BJ (cell line): ENCODE results near the gene HSF4. TPM values are rescaled to one million over a fixed set of nuclear protein-coding genes. Genes with fewer than 3 reads are reported as not detected.

Experiments
- CTCF ChIA-PET: fragments of 350-600 bp; formaldehyde crosslinking; extraction: SDS; loops from one replicate; lab custom pipeline; 2021; ENCODE audit warnings: antibody characterized with exemption, inconsistent platforms; lab: Yijun Ruan, JAX
- POLR2A ChIA-PET: fragments of 300-600 bp; sonication (Branson Sonifier 250); formaldehyde crosslinking; extraction: SDS; loops from one replicate; lab custom pipeline; 2021; ENCODE audit warnings: antibody characterized with exemption; lab: Charles Lee
- DNase-seq: peaks from one replicate; pipeline ENCODE4 v3.0.0-alpha.2; 2011; ENCODE audit warnings: low read depth
- H3K27me3 ChIP-seq: 2 replicates; pipeline ENCODE4 v1.6.0; 2011; ENCODE audit warnings: low read length; ENCODE audit not compliant: control insufficient read depth, insufficient read depth
- H3K36me3 ChIP-seq: 2 replicates; pipeline ENCODE4 v1.5.1; 2011; ENCODE audit warnings: low read length; ENCODE audit not compliant: control insufficient read depth, insufficient read depth
- H3K4me3 ChIP-seq: 2 replicates; pipeline ENCODE4 v1.5.1; 2011; ENCODE audit warnings: low read depth, mild to moderate bottlenecking, control low read depth, low read length
- CTCF ChIP-seq: IDR thresholded peaks from 2 replicates; pipeline ENCODE4 v1.5.1; 2011; ENCODE audit warnings: low read depth, mild to moderate bottlenecking, control low read depth, inconsistent platforms, low read length, moderate library complexity; ENCODE audit not compliant: insufficient read depth
- polyA plus RNA-seq: library from polyadenylated mRNA; depleted of rRNA; stranded (reverse); fragments of >200 nt; gene quantifications from 2 replicates; pipeline ENCODE4 v1.2.3, GENCODE V29; 2011

The HSF4 gene
- polyA plus RNA-seq, 1 experiment: 4.1 TPM

- POLR2A ChIA-PET: no interaction called here
- DNase-seq: no peak
- CTCF ChIA-PET: no interaction called here
- TF ChIP-seq CTCF: no peak
- no peaks in the 10 kb centered on the region for H3K27me3 ChIP-seq
- peak within 1 kb of the TSS; percentile 69 for H3K4me3 ChIP-seq
- H3K36me3 ChIP-seq: peaks cover 18% of the 10 kb centered on the region
Observed at GRCh38 chr16:67191995-67192681, 27.6 kb downstream of the HSF4 start, which contains the start of gene E2F4. TSS of gene E2F4 (plus strand) at chr16:67192155. CDS start at chr16:67192228, 73 bp downstream.

- no peaks in the 10 kb centered on the region for H3K27me3 ChIP-seq
- CTCF ChIA-PET: interaction anchor here (0.8 kb wide), 1 partner anchor 52 kb away, joined by 3 read pairs; no protein-coding TSS in a partner anchor
- peaks cover 24% of the 10 kb centered on the region for H3K36me3 ChIP-seq
- H3K4me3 ChIP-seq: peak overlapping the region; percentile 69
- DNase-seq: no peak
- POLR2A ChIA-PET: no interaction called here
- TF ChIP-seq CTCF: no peak
Observed at GRCh38 chr16:67192781-67193361, 28.3 kb downstream of the HSF4 start.

- POLR2A ChIA-PET: no interaction called here
- H3K4me3 ChIP-seq: no peak overlapping the region; the same call in 1 of the 2 replicates
- TF ChIP-seq CTCF: no peak
- no peaks in the 10 kb centered on the region for H3K27me3 ChIP-seq
- CTCF ChIA-PET: interaction anchor here (0.8 to 1.5 kb wide), 2 partner anchors 33 to 51 kb away, joined by 3 to 4 read pairs; no protein-coding TSS in a partner anchor
- no peak for DNase-seq
- peaks cover 29% of the 10 kb centered on the region for H3K36me3 ChIP-seq
Observed at GRCh38 chr16:67193536-67193935, 29.0 kb downstream of the HSF4 start.

GRCh38 chr16:67194260-67194659 is 29.7 kb downstream of the HSF4 start:
- ChIA-PET CTCF (interaction anchor here (1.5 kb wide), 1 partner anchor 33 kb away, joined by 4 read pairs; no protein-coding TSS in a partner anchor), POLR2A (no interaction called here)
- no peak for TF ChIP-seq CTCF
- Histone ChIP-seq H3K4me3 (no peak overlapping the region), H3K27me3 (no peaks in the 10 kb centered on the region), H3K36me3 (peaks cover 31% of the 10 kb centered on the region)
- no peak for DNase-seq

GRCh38 chr16:67195676-67196075 is 31.1 kb downstream of the HSF4 start:
- peaks cover 33% of the 10 kb centered on the region for H3K36me3 ChIP-seq
- POLR2A ChIA-PET: interaction anchor here (0.7 kb wide), 1 partner anchor 1065 kb away, joined by 3 read pairs; no protein-coding TSS in a partner anchor

More at GRCh38 chr16:67195676-67196075, 31.1 kb downstream of the HSF4 start:
- CTCF ChIA-PET: interaction anchor here (1.0 kb wide), 1 partner anchor 10 kb away, joined by 3 read pairs; no protein-coding TSS in a partner anchor
- no peak for DNase-seq
- no peak for TF ChIP-seq CTCF
- H3K27me3 ChIP-seq: no peaks in the 10 kb centered on the region
- H3K4me3 ChIP-seq: no peak overlapping the region
